Measurements from ENCODE around the gene IRF6. TPM values are rescaled to one million over a fixed set of nuclear protein-coding genes. Genes with fewer than 3 reads are reported as not detected.

Gene IRF6
- polyA plus RNA-seq, 1 donor from 2014 or later = not detected

- no peak overlapping the region for H3K9ac ChIP-seq (ENCODE audit: low read length)
- H3F3A ChIP-seq (ENCODE audit: insufficient read depth, low read length, poor library complexity, severe bottlenecking) = no peaks in the 10 kb centered on the region
- no peaks in the 10 kb centered on the region for H3K27me3 ChIP-seq (ENCODE audit: insufficient read depth, low read depth, low read length)
- H3K79me2 ChIP-seq (replicated peaks; ENCODE audit: insufficient read depth, low read length) = no peaks in the 10 kb centered on the region
- H3K4me3 ChIP-seq (ENCODE audit: low read length) = no peak overlapping the region
- no peak overlapping the region for H3K27ac ChIP-seq (ENCODE audit: low read length)
- no peak overlapping the region for H3K4me2 ChIP-seq (ENCODE audit: low read length)
- peaks cover 17% of the 10 kb centered on the region for H3K36me3 ChIP-seq (ENCODE audit: insufficient read depth, low read length)
- H2AFZ ChIP-seq (ENCODE audit: low read depth, low read length) = no peak overlapping the region
- no peaks in the 10 kb centered on the region for H4K20me1 ChIP-seq (ENCODE audit: insufficient read depth)
- no peaks in the 10 kb centered on the region for H3K9me3 ChIP-seq (ENCODE audit: low read length)
- TF ChIP-seq SMC3 (conservative IDR thresholded peaks at IDR 0.05; ENCODE audit: poor library complexity) (no peak), CTCF (IDR thresholded peaks at IDR 0.05; ENCODE audit: poor library complexity, severe bottlenecking) (no peak)
- no peaks in the 10 kb centered on the region for H3K9me2 ChIP-seq (ENCODE audit: insufficient read depth, low read length)
Observed at GRCh38 chr1:209845408-209845725, 39.4 kb upstream of the IRF6 start.

GRCh38 chr1:209844695-209845407 lies 38.9 kb upstream of the IRF6 start:
- no peak overlapping the region for H3K9ac ChIP-seq (ENCODE audit: low read length)
- H2AFZ ChIP-seq (ENCODE audit: low read depth, low read length) = no peak overlapping the region
- no peaks in the 10 kb centered on the region for H3K27me3 ChIP-seq (ENCODE audit: insufficient read depth, low read depth, low read length)
- H3K27ac ChIP-seq (ENCODE audit: low read length) = no peak overlapping the region
- no peaks in the 10 kb centered on the region for H3K79me2 ChIP-seq (replicated peaks; ENCODE audit: insufficient read depth, low read length)
- no peak overlapping the region for H3K4me3 ChIP-seq (ENCODE audit: low read length)
- H3K9me3 ChIP-seq (ENCODE audit: low read length) = no peaks in the 10 kb centered on the region
- H3F3A ChIP-seq (ENCODE audit: insufficient read depth, low read length, poor library complexity, severe bottlenecking) = no peaks in the 10 kb centered on the region
- H3K4me2 ChIP-seq (ENCODE audit: low read length) = no peak overlapping the region
- H3K9me2 ChIP-seq (ENCODE audit: insufficient read depth, low read length) = no peaks in the 10 kb centered on the region
- no peaks in the 10 kb centered on the region for H4K20me1 ChIP-seq (ENCODE audit: insufficient read depth)
- no peak for TF ChIP-seq SMC3 (conservative IDR thresholded peaks at IDR 0.05; ENCODE audit: poor library complexity)
- TF ChIP-seq POLR2AphosphoS5 (IDR thresholded peaks at IDR 0.05) = no peak
- TF ChIP-seq RAD21 (conservative IDR thresholded peaks at IDR 0.05) = no peak
- no peak for TF ChIP-seq EP300 (conservative IDR thresholded peaks at IDR 0.05; ENCODE audit: poor library complexity, severe bottlenecking)
- TF ChIP-seq TAF1 (IDR thresholded peaks at IDR 0.05; ENCODE audit: low read depth) = no peak
- no peak for TF ChIP-seq CTCF (IDR thresholded peaks at IDR 0.05; ENCODE audit: poor library complexity, severe bottlenecking)
- no peak for TF ChIP-seq EZH2 (IDR thresholded peaks at IDR 0.05; ENCODE audit: borderline replicate concordance, insufficient read depth, low read length, poor library complexity, severe bottlenecking)
- no peak for TF ChIP-seq MXI1 (conservative IDR thresholded peaks at IDR 0.05; ENCODE audit: poor library complexity, severe bottlenecking)
- TF ChIP-seq REST (IDR thresholded peaks at IDR 0.05; ENCODE audit: borderline replicate concordance) = no peak
- H3K36me3 ChIP-seq (ENCODE audit: insufficient read depth, low read length) = peaks cover 17% of the 10 kb centered on the region
